GM18951 (cell line): Measurements from ENCODE around the gene STARD9.

ENCODE experiments used
- POLR2A ChIP-seq: IDR thresholded peaks from 4 replicates; pipeline ENCODE4 v1.6.1; 2011; ENCODE audit warnings: mild to moderate bottlenecking; ENCODE audit not compliant: insufficient read length, insufficient read depth; ENCODE audit errors: extremely low read depth
- in situ Hi-C: fragments of 300-500 bp; cut with MboI; formaldehyde crosslinking; loops from one replicate; pipeline ENCODE4 v1.12.0; 2022; ENCODE audit warnings: low sequenced_read_pairs, mixed read lengths, inconsistent platforms; ENCODE audit not compliant: unreplicated experiment

The STARD9 gene

GRCh38 chr15:42707873-42708544 is 132.6 kb downstream of the STARD9 start:
- in situ Hi-C loops = loop anchor here (5.0 kb wide), 1 partner anchor 224 kb away; no protein-coding TSS in a partner anchor
- no peak for TF ChIP-seq POLR2A

GRCh38 chr15:42710662-42711061 is 135.3 kb downstream of the STARD9 start:
- in situ Hi-C loops = no loop called here

GRCh38 chr15:42711746-42712145 is 136.3 kb downstream of the STARD9 start:
- in situ Hi-C loops = no loop called here
- no peak for TF ChIP-seq POLR2A

More at GRCh38 chr15:42710662-42711061, 135.3 kb downstream of the STARD9 start:
- TF ChIP-seq POLR2A = no peak

GRCh38 chr15:42712584-42712983 is 137.2 kb downstream of the STARD9 start:
- in situ Hi-C loops = no loop called here

GRCh38 chr15:42716125-42716524 is 140.7 kb downstream of the STARD9 start:
- TF ChIP-seq POLR2A = no peak
- in situ Hi-C loops = no loop called here

More at GRCh38 chr15:42712584-42712983, 137.2 kb downstream of the STARD9 start:
- no peak for TF ChIP-seq POLR2A

GRCh38 chr15:42716626-42717025 is 141.2 kb downstream of the STARD9 start:
- in situ Hi-C loops = no loop called here
- TF ChIP-seq POLR2A = no peak

GRCh38 chr15:42719043-42719442 is 143.6 kb downstream of the STARD9 start:
- in situ Hi-C loops = no loop called here
- no peak for TF ChIP-seq POLR2A

GRCh38 chr15:42720071-42720470 is 144.7 kb downstream of the STARD9 start:
- in situ Hi-C loops = no loop called here
- no peak for TF ChIP-seq POLR2A

- no peak for TF ChIP-seq POLR2A
- in situ Hi-C loops = no loop called here
Observed at GRCh38 chr15:42721016-42721415, 145.6 kb downstream of the STARD9 start.

GRCh38 chr15:42721916-42722315 is 146.5 kb downstream of the STARD9 start:
- TF ChIP-seq POLR2A = no peak
- in situ Hi-C loops = no loop called here

GRCh38 chr15:42723068-42723467 is 147.7 kb downstream of the STARD9 start:
- in situ Hi-C loops = no loop called here

GRCh38 chr15:42724276-42724675 is 148.9 kb downstream of the STARD9 start:
- in situ Hi-C loops = no loop called here
- TF ChIP-seq POLR2A = no peak

More at GRCh38 chr15:42723068-42723467, 147.7 kb downstream of the STARD9 start:
- TF ChIP-seq POLR2A = no peak

GRCh38 chr15:42725331-42725903 is 150.0 kb downstream of the STARD9 start:
- in situ Hi-C loops = no loop called here
- no peak for TF ChIP-seq POLR2A

- in situ Hi-C loops = no loop called here
Observed at GRCh38 chr15:42726114-42726513, 150.7 kb downstream of the STARD9 start.

More at GRCh38 chr15:42726114-42726513, 150.7 kb downstream of the STARD9 start:
- no peak for TF ChIP-seq POLR2A
